Measurements from ENCODE around the gene MAN1A1. TPM values are rescaled to one million over a fixed set of nuclear protein-coding genes. Genes with fewer than 3 reads are reported as not detected.

The MAN1A1 gene
- total and polyA plus RNA-seq, 2 of the 8 experiments (the other 6 are each of a cell fraction or from before 2014, with no cell fraction given), result 1.8 to 5.4 TPM

- no peak overlapping the region for H2BK5ac ChIP-seq (ENCODE audit: low read depth, low read length)
- H4K91ac ChIP-seq (replicated peaks; ENCODE audit: insufficient read length, low read length), result no peak overlapping the region
- no peak overlapping the region for H3K23ac ChIP-seq (ENCODE audit: insufficient read length)
- no peak overlapping the region for H2BK15ac ChIP-seq (ENCODE audit: low read length)
- H3K27me3 ChIP-seq (replicated peaks in 1 of 4; ENCODE audit: control insufficient read depth in 3 of 4, extremely low read depth in 1 of 4, insufficient read depth in 3 of 4, low read length in 3 of 4), result peaks cover 0 to 6% (median 3%) of the 10 kb centered on the region in 4 experiments; a peak in 2 of 7 replicates
- H3K4me3 ChIP-seq (ENCODE audit: extremely low read depth in 1 of 4, insufficient read depth in 2 of 4, low read depth in 3 of 4, low read length in 4 of 4), result no peak overlapping the region
- H2BK120ac ChIP-seq (replicated peaks; ENCODE audit: low read depth, low read length), result no peak overlapping the region
- no peak overlapping the region for H3K14ac ChIP-seq (ENCODE audit: insufficient read length)
- no peak overlapping the region for H2BK20ac ChIP-seq (ENCODE audit: low read length)
- no peaks in the 10 kb centered on the region for H3K79me1 ChIP-seq (ENCODE audit: low read depth, low read length)
- no peak overlapping the region for H4K8ac ChIP-seq (ENCODE audit: extremely low read depth, insufficient read depth, low read length)
- H3K9me3 ChIP-seq (ENCODE audit: insufficient read depth in 2 of 2, low read depth in 1 of 2, low read length in 1 of 2), result no peaks in the 10 kb centered on the region
- no peak overlapping the region for H3K18ac ChIP-seq (ENCODE audit: extremely low read depth, low read length)
- ChIA-PET CTCF (ENCODE audit: partially characterized antibody) (no interaction called here), POLR2A (ENCODE audit: partially characterized antibody) (no interaction called here)
- FAIRE-seq, result no peak
- H2BK12ac ChIP-seq (ENCODE audit: low read depth, low read length), result no peak overlapping the region
- H3K4me2 ChIP-seq (ENCODE audit: insufficient read depth in 1 of 2, low read depth in 2 of 2, low read length in 2 of 2), result no peak overlapping the region
- H3K79me2 ChIP-seq (ENCODE audit: control insufficient read depth in 1 of 2, insufficient read depth in 2 of 2, low read length in 2 of 2), result no peaks in the 10 kb centered on the region
- H4K5ac ChIP-seq (ENCODE audit: insufficient read length, low read depth, low read length), result no peak overlapping the region
- no peak for DNase-seq (ENCODE audit: low read depth in 1 of 2, low spot score in 2 of 2)
- H4K20me1 ChIP-seq (replicated peaks in 1 of 2; ENCODE audit: control insufficient read depth in 1 of 2, insufficient read depth in 2 of 2, low read length in 2 of 2), result no peaks in the 10 kb centered on the region
- H3K4ac ChIP-seq (replicated peaks; ENCODE audit: insufficient read length, low read depth, low read length), result no peak overlapping the region
- H3K23me2 ChIP-seq (ENCODE audit: low read depth, low read length), result 0 out of 2 replicates have a peak, but pooled peaks cover 3% of the 10 kb centered on the region
- no peak overlapping the region for H2AFZ ChIP-seq (ENCODE audit: low read length)
- H2AK5ac ChIP-seq (ENCODE audit: low read depth, low read length), result no peak overlapping the region
- no peak overlapping the region for H3K9ac ChIP-seq (replicated peaks in 1 of 4; ENCODE audit: extremely low read depth in 1 of 4, low read depth in 3 of 4, low read length in 3 of 4)
- no peaks in the 10 kb centered on the region for H3K36me3 ChIP-seq (ENCODE audit: control insufficient read depth in 2 of 4, insufficient read depth in 4 of 4, low read length in 3 of 4)
- no peak overlapping the region for H3K56ac ChIP-seq (replicated peaks; ENCODE audit: insufficient read length, low read depth, low read length)
- peaks cover 0 to 5% (median 1%) of the 10 kb centered on the region in 4 experiments; a peak in 2 of 7 replicates for H3K4me1 ChIP-seq (replicated peaks in 1 of 4; ENCODE audit: control insufficient read depth in 3 of 4, insufficient read depth in 4 of 4, low read length in 3 of 4)
- WGBS, 2 experiments (ENCODE audit: extremely low coverage in 1 of 2, insufficient coverage in 1 of 2, insufficient read length in 1 of 2, insufficient replicate concordance in 2 of 2, low coverage in 1 of 2, low lambda C conversion rate in 2 of 2, missing lambda C conversion rate in 1 of 2), result 97% methylated on average over 2 of the region's 2 CpGs; no CpG with 5 or more reads in 1 of the 2 experiments
- H3K27ac ChIP-seq (ENCODE audit: low read depth, low read length), result no peak overlapping the region
- TF ChIP-seq POLR2A (IDR thresholded peaks at IDR 0.05; ENCODE audit: control extremely low read depth in 1 of 2, low read depth in 2 of 2, low read length in 2 of 2), result no peak
- TF ChIP-seq SRF (IDR thresholded peaks at IDR 0.05; ENCODE audit: low read depth, low read length), result no peak
- no peak for TF ChIP-seq RNF2 (IDR thresholded peaks at IDR 0.05; ENCODE audit: borderline replicate concordance, low read depth, low read length, missing control alignments, poor library complexity, severe bottlenecking)
- no peak for TF ChIP-seq SP1 (IDR thresholded peaks at IDR 0.05; ENCODE audit: low read depth, low read length)
- no peak for TF ChIP-seq GTF2F1 (IDR thresholded peaks at IDR 0.05; ENCODE audit: borderline replicate concordance, low read depth, low read length)
Observed at GRCh38 chr6:119355157-119355556, 5.6 kb upstream of the MAN1A1 start.
